HG03565 (cell line): ENCODE measurements around the gene SOCS3.
"Not testable (repeated sequence)": the region's sequence is repeated elsewhere in the genome, so short reads cannot be mapped to it uniquely, and the experiment has no call there.

Experiments
- ATAC-seq: cut with Tn5 transposase; IDR thresholded peaks from one replicate; pipeline ENCODE4 v1.9.1; 2021; ENCODE audit warnings: mild to moderate bottlenecking, moderate library complexity; ENCODE audit not compliant: unreplicated experiment

The SOCS3 gene

DNA sequence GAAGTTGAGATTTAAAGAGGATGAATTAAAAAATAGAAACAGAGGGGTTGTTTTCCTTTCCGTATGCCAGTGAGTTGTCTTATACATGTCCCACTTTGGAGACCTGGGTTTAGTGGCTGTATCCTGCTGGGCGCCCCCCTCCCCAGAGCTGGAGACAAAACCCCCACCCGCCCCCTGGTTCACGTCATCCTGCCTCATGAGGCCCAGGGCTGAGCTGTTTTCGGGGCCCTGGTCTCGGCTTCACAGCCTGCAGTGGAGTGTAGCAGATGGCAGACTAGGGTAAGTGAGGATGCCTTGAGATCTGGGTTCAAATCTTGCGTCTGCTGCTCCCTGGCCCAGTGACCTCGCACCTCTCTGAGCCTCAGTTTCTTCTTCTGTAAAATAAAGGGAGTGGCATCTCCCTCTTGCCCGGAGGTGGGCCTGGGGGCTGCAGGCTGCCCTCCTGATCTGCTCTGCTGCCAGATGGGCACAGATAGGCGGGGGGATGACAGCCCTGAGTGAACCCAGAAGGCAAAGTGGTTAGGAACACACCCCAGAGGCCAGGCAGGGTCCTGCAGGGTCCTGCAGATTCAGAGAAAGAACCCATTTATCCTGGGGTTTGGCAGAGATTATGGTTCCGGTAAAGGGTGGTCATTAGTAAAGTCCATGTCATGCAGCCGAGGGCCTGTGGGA, 45.1 kb downstream of the SOCS3 start:
- no peak for ATAC-seq

GRCh38 chr17:78313735-78314648, 45.9 kb downstream of the SOCS3 start:
- no peak for ATAC-seq

DNA sequence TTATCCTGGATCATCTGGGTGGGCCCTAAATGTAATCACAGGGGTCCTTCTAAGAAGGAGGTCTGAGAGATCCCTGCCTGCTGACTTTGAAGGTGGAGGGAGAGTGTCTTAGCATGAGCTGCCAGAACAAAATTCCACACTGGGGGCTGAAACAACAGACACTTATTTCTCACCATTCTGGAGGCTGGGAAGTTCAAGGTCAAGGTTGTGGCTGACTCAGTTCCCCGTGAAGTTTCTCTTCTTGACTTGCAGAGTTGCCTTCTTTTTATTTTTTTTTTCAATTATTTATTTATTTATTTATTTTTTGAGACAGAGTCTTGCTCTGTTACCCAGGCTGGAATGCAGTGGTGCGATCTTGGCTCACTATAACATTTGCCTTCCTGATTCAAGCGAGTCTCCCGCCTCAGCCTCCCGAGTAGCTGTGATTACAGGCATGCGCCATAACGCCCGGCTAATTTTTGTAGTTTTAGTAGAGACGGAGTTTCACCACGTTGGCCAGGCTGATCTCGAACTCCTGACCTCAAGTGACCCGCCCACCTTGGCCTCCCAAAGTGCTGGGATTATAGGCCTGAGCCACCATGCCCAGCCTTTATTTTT, 50.1 kb downstream of the SOCS3 start:
- ATAC-seq, result not testable (repeated sequence)

DNA sequence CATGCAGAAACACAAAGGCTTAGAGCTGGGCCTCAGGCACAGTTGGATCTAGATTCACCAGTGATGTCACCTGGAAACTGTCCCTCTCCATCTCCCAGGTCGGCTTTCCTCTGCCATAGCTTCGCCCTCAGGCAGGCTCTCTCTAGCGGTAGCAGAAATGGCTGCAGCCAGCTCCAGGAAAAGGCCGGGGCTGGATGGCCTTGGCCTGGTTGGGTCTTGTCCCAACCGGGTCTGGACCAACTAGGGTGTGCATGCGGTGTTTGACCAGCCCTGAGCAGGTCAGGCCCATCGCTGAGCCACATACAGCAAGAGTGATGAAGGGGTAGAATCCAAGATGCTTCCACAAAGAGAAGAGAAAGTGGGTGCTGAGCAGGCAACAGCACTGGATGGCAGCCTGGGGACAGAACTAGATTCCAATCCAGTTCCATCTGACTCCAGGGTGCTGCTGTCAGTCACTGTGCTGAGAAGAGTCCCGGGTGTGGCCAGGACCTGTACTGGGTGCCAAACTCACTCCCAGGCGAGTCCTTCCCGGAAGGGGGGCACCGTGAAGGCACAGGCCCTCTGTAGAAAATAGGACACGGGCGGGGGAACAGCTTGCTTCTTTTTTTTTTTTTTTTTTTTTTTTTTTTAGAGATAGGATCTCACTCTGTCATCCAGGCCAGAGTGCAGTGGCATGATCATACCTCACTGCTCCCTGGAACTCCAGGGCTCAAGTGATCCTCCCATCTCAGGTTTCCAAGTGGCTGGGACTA, 51.8 kb downstream of the SOCS3 start:
- ATAC-seq, result no peak

DNA sequence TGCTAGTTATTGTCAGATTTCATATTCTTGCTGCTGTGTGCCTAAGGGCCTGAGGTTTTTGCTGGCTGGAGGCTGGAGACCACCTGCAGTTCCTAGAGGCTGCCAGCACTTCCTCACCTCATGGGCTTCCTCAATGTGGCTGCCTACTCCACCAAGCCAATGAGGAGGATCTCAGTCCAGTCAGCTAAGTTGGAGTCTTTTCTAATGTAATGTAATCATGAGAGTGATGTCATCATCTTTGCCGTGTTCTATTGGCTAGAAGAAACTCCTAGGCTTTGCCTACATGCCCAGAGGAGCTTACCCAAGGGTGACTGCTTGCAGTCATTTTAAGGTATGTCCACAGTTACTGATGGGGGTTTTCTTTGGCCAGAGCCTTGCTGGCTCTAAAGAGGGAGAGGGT, 53.0 kb downstream of the SOCS3 start:
- ATAC-seq, result no peak
